GM19239 (cell line): ENCODE results near the gene SYNGR1.

Experiments
- DNase-seq: peaks from one replicate; pipeline ENCODE4 v3.0.0; 2011; ENCODE audit warnings: low spot score; ENCODE audit not compliant: insufficient read length
- FAIRE-seq: peaks from 2 replicates; lab custom pipeline; 2011; peaks lifted over from hg19 to GRCh38; lab: Jason Lieb, UNC

SYNGR1 gene

GRCh38 chr22:39422721-39423120, 72.9 kb downstream of the SYNGR1 start:
- DNase-seq: no peak
- no peak for FAIRE-seq

GRCh38 chr22:39423976-39424375, 74.2 kb downstream of the SYNGR1 start:
- FAIRE-seq: no peak
- no peak for DNase-seq

GRCh38 chr22:39426380-39427043, 76.7 kb downstream of the SYNGR1 start:
- DNase-seq: no peak
- no peak for FAIRE-seq

- FAIRE-seq: no peak
- no peak for DNase-seq
These were observed 78.2 kb downstream of the SYNGR1 start for GRCh38 chr22:39427751-39428596.

GRCh38 chr22:39428597-39429071, 78.8 kb downstream of the SYNGR1 start:
- FAIRE-seq (no peak), DNase-seq (no peak)

GRCh38 chr22:39429186-39429585, 79.4 kb downstream of the SYNGR1 start:
- FAIRE-seq: no peak

GRCh38 chr22:39429916-39430575, 80.3 kb downstream of the SYNGR1 start:
- no peak for FAIRE-seq
- DNase-seq: no peak

More at GRCh38 chr22:39429186-39429585, 79.4 kb downstream of the SYNGR1 start:
- no peak for DNase-seq

- DNase-seq (no peak), FAIRE-seq (no peak)
These were observed 80.9 kb downstream of the SYNGR1 start for GRCh38 chr22:39430576-39431150.

- DNase-seq (no peak), FAIRE-seq (no peak)
These were observed 81.5 kb downstream of the SYNGR1 start for GRCh38 chr22:39431216-39431801.

- DNase-seq (no peak), FAIRE-seq (no peak)
These were observed 82.0 kb downstream of the SYNGR1 start for GRCh38 chr22:39431821-39432251.

GRCh38 chr22:39432361-39432811, 82.6 kb downstream of the SYNGR1 start:
- no peak for FAIRE-seq

GRCh38 chr22:39433476-39434242, 83.9 kb downstream of the SYNGR1 start:
- no peak for FAIRE-seq
- DNase-seq: no peak

More at GRCh38 chr22:39432361-39432811, 82.6 kb downstream of the SYNGR1 start:
- no peak for DNase-seq

- DNase-seq (no peak), FAIRE-seq (no peak)
These were observed 84.5 kb downstream of the SYNGR1 start for GRCh38 chr22:39434243-39434653.

- DNase-seq (no peak), FAIRE-seq (no peak)
These were observed 84.9 kb downstream of the SYNGR1 start for GRCh38 chr22:39434721-39435120.
